Retinal pigment epithelial cell (primary cell): Measurements from ENCODE around the gene POLD1.

Experiments
- DNase-seq: peaks from one replicate; pipeline ENCODE4 v3.0.0-alpha.2; 2010; ENCODE audit warnings: low read depth
- H3K4me3 ChIP-seq: 2 replicates; pipeline ENCODE4 v1.5.1; 2011; ENCODE audit warnings: mild to moderate bottlenecking, low read length, control low read depth, moderate library complexity
- CTCF ChIP-seq: conservative IDR thresholded peaks from 2 replicates; pipeline ENCODE4 v1.5.1; 2011; ENCODE audit warnings: low read depth, low read length, control low read depth, inconsistent platforms

Gene POLD1

GRCh38 chr19:50458396-50459066 lies 74.4 kb downstream of the POLD1 start:
- DNase-seq: no peak
- TF ChIP-seq CTCF: no peak
- H3K4me3 ChIP-seq: no peak overlapping the region

DNA sequence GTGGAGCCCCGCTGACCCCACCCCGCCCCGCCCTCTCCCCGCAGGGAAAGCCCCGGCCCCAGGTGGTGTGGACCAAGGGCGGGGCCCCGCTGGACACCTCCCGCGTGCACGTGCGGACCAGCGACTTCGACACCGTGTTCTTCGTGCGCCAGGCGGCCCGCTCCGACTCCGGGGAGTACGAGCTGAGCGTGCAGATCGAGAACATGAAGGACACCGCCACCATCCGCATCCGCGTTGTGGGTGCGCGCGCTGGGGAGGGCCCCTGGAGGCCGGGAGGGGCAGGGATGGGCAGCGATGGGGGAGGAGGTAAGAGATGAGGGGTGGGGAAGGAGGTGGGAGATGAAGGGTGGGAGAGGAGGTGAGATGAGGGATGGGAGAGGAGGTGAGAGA lies 74.9 kb downstream of the POLD1 start:
- TF ChIP-seq CTCF: no peak
- DNase-seq: no peak
- H3K4me3 ChIP-seq: no peak overlapping the region

DNA sequence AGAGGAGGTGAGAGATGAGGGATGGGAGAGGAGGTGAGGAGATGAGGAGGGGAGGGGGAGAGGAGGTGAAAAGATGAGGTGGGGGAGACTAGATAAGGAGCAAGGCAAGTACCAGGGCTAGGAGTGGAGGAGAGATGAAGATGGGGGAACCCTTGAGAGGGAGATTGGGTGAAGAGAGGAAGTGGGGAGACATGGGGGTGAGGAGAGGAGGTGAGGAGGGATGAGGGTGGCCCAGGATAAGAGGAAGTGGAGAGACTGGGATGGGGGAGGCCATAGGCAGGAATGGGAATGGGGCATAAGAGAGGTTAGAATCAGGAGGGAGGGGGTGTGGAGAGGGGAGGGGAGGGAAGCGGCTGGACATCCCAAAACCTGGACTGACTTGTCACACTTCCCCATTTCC lies 75.5 kb downstream of the POLD1 start:
- no peak for TF ChIP-seq CTCF
- H3K4me3 ChIP-seq: no peak overlapping the region
- DNase-seq: no peak

DNA sequence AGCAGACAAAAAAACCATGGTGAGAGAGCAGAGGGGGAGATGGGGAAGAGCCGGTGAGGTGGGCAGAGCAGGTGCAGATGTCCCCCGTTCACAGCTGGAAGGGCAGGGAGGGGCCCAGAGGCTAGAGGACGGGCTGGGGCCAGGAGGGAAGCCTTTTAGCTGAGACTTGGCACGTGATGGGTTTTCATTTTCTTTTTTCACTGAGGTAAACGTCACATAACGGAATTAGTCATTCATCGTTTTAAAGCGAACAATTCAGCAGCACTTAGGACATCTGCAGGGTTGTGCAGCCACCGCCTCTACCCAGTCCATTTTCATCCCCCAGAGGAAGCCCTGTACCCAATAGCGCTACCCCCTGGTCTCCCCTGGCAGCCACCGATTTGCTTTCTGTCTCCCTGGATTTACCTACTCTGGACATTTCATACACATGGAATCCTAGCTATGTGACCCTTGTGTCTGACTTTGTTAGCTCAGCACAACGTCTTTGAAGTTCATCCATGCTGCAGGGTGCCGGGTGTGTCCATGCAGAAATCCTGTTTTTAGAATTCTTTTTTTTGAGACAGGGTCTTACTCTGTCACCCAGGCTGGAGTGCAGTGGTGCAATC lies 76.1 kb downstream of the POLD1 start:
- H3K4me3 ChIP-seq: no peak overlapping the region
- peak; percentile 43 for TF ChIP-seq CTCF
- DNase-seq: peak; percentile 71

- peak; percentile 85 for TF ChIP-seq CTCF
- no peak overlapping the region for H3K4me3 ChIP-seq
- DNase-seq: peak; percentile 19
Observed at GRCh38 chr19:50461066-50461875, 77.1 kb downstream of the POLD1 start.

- DNase-seq: no peak
- H3K4me3 ChIP-seq: no peak overlapping the region
- TF ChIP-seq CTCF: no peak
Observed at GRCh38 chr19:50462970-50463369, 78.8 kb downstream of the POLD1 start.

- DNase-seq: no peak
- H3K4me3 ChIP-seq: no peak overlapping the region
- no peak for TF ChIP-seq CTCF
Observed at GRCh38 chr19:50464348-50464747, 80.2 kb downstream of the POLD1 start.
